ENCODE results near the gene TNFRSF25. TPM values are rescaled to one million over a fixed set of nuclear protein-coding genes. Genes with fewer than 3 reads are reported as not detected.

TNFRSF25 gene
- total and polyA plus RNA-seq, 2 of the 8 experiments (the other 6 are each of a cell fraction or from before 2014, with no cell fraction given), result 10.7 to 19.5 TPM

DNA sequence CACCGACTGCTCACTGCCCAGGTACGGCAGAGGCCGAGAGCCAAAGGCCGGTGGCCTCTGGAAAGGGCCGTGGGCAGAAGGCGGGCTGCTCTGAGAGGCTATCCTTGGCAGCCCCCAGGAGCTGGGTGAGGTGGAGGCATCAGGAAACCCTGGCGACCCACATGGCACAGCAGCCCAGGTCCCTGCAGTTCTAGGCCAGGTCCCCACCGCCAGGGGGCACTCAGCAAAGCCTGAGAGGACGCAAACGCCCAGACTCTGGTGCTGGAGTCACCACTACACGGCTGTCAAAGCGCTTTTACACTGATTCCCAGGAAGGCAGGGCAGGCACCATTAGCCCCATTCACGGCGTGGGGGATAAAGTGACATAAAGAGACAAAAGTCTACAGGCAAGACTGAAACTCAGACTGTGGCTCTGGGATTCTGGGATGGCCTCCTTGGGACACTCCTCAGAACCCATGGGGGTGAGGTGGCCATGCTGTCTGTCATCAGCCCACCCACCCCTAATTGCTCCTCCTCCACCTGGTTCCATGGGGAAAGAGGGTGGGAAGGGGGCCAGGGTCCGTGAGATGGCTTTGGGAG, 20.5 kb upstream of the TNFRSF25 start (continued):
- TF ChIP-seq, protein P1, sequence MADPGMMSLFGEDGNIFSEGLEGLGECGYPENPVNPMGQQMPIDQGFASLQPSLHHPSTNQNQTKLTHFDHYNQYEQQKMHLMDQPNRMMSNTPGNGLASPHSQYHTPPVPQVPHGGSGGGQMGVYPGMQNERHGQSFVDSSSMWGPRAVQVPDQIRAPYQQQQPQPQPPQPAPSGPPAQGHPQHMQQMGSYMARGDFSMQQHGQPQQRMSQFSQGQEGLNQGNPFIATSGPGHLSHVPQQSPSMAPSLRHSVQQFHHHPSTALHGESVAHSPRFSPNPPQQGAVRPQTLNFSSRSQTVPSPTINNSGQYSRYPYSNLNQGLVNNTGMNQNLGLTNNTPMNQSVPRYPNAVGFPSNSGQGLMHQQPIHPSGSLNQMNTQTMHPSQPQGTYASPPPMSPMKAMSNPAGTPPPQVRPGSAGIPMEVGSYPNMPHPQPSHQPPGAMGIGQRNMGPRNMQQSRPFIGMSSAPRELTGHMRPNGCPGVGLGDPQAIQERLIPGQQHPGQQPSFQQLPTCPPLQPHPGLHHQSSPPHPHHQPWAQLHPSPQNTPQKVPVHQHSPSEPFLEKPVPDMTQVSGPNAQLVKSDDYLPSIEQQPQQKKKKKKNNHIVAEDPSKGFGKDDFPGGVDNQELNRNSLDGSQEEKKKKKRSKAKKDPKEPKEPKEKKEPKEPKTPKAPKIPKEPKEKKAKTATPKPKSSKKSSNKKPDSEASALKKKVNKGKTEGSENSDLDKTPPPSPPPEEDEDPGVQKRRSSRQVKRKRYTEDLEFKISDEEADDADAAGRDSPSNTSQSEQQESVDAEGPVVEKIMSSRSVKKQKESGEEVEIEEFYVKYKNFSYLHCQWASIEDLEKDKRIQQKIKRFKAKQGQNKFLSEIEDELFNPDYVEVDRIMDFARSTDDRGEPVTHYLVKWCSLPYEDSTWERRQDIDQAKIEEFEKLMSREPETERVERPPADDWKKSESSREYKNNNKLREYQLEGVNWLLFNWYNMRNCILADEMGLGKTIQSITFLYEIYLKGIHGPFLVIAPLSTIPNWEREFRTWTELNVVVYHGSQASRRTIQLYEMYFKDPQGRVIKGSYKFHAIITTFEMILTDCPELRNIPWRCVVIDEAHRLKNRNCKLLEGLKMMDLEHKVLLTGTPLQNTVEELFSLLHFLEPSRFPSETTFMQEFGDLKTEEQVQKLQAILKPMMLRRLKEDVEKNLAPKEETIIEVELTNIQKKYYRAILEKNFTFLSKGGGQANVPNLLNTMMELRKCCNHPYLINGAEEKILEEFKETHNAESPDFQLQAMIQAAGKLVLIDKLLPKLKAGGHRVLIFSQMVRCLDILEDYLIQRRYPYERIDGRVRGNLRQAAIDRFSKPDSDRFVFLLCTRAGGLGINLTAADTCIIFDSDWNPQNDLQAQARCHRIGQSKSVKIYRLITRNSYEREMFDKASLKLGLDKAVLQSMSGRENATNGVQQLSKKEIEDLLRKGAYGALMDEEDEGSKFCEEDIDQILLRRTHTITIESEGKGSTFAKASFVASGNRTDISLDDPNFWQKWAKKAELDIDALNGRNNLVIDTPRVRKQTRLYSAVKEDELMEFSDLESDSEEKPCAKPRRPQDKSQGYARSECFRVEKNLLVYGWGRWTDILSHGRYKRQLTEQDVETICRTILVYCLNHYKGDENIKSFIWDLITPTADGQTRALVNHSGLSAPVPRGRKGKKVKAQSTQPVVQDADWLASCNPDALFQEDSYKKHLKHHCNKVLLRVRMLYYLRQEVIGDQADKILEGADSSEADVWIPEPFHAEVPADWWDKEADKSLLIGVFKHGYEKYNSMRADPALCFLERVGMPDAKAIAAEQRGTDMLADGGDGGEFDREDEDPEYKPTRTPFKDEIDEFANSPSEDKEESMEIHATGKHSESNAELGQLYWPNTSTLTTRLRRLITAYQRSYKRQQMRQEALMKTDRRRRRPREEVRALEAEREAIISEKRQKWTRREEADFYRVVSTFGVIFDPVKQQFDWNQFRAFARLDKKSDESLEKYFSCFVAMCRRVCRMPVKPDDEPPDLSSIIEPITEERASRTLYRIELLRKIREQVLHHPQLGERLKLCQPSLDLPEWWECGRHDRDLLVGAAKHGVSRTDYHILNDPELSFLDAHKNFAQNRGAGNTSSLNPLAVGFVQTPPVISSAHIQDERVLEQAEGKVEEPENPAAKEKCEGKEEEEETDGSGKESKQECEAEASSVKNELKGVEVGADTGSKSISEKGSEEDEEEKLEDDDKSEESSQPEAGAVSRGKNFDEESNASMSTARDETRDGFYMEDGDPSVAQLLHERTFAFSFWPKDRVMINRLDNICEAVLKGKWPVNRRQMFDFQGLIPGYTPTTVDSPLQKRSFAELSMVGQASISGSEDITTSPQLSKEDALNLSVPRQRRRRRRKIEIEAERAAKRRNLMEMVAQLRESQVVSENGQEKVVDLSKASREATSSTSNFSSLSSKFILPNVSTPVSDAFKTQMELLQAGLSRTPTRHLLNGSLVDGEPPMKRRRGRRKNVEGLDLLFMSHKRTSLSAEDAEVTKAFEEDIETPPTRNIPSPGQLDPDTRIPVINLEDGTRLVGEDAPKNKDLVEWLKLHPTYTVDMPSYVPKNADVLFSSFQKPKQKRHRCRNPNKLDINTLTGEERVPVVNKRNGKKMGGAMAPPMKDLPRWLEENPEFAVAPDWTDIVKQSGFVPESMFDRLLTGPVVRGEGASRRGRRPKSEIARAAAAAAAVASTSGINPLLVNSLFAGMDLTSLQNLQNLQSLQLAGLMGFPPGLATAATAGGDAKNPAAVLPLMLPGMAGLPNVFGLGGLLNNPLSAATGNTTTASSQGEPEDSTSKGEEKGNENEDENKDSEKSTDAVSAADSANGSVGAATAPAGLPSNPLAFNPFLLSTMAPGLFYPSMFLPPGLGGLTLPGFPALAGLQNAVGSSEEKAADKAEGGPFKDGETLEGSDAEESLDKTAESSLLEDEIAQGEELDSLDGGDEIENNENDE (IDR thresholded peaks at IDR 0.05; ENCODE audit: insufficient replicate concordance, low read length), result no peak
- no peak for TF ChIP-seq HDAC6 (IDR thresholded peaks at IDR 0.05; ENCODE audit: low read depth, low read length)
- TF ChIP-seq YY1 (IDR thresholded peaks at IDR 0.05; ENCODE audit: low read depth, low read length), result peak; percentile 73; the same call in 1 of the 2 replicates
- peak; percentile 64 to 72; a peak in 2 of 4 replicates for TF ChIP-seq HDAC2 (IDR thresholded peaks at IDR 0.05; ENCODE audit: borderline replicate concordance in 1 of 2, low read depth in 2 of 2, low read length in 2 of 2)
- peak; percentile 56 to 70 for TF ChIP-seq RAD21 (IDR thresholded peaks at IDR 0.05 in 1 of 2, conservative IDR thresholded peaks at IDR 0.05 in 1 of 2; ENCODE audit: low read depth in 2 of 2, low read length in 2 of 2)
- TF ChIP-seq MAX (IDR thresholded peaks at IDR 0.05), result peak; percentile 72
- TF ChIP-seq SIN3A (conservative IDR thresholded peaks at IDR 0.05 in 1 of 2, IDR thresholded peaks at IDR 0.05 in 1 of 2; ENCODE audit: low read depth in 1 of 2, low read length in 2 of 2), result peak; percentile 82 to 94
- TF ChIP-seq GABPA (IDR thresholded peaks at IDR 0.05; ENCODE audit: borderline replicate concordance, insufficient read depth, low read length), result peak; percentile 60; the same call in 1 of the 2 replicates

Data from H1 (cell line).